NCI-H1105 (cell line): Measurements from ENCODE around the gene RUVBL1.

Source experiments
- DNase-seq: peaks from one replicate; lab custom pipeline; 2025; lab: John Stamatoyannopoulos, UW

The RUVBL1 gene

DNA sequence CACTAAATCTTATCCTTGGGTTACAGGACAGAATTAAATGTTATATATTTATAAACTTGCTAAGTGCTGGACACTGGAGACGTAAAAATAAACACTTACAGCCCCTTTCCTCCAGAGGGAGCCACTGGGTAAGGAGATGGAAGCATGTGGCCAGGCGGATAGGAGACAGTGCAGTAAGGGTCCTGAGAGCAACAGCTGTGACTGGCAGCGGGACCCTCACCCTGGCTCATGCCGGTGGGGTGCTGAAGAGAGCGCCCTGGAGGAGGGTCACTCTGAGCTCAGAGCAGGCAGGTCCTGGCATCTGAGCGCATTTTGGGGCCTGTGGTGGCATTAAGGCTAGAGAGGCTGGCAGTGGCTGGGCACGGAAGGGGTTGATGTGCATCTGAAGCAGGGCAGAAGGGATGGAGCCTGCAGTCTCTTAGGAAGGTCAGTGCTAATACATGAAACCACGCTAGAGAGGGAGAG, 55.4 kb downstream of the RUVBL1 start:
- DNase-seq = peak; percentile 23

- no peak for DNase-seq
These were observed 56.1 kb downstream of the RUVBL1 start for GRCh38 chr3:128067489-128067888.

DNA sequence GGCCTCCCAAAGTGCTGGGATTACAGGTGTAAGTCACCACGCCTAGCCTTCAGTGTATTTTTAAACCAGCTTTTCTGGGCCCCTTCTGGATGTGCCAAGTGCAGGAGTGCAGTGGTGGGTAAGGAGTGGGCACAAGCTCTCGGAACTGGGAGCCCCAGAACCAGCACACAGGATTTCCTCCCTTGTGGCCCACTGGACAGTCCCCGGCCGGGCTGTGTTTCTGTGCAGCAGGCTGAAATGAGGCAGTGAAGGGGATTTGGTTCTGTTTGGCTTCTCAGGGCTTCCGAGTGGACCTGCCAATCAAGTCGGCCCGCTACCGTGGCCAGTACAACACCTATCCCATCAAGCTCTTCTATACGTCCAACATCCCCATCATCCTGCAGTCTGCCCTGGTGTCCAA, 56.9 kb downstream of the RUVBL1 start:
- no peak for DNase-seq

- no peak for DNase-seq
These were observed 57.5 kb downstream of the RUVBL1 start for GRCh38 chr3:128066114-128066513.

DNA sequence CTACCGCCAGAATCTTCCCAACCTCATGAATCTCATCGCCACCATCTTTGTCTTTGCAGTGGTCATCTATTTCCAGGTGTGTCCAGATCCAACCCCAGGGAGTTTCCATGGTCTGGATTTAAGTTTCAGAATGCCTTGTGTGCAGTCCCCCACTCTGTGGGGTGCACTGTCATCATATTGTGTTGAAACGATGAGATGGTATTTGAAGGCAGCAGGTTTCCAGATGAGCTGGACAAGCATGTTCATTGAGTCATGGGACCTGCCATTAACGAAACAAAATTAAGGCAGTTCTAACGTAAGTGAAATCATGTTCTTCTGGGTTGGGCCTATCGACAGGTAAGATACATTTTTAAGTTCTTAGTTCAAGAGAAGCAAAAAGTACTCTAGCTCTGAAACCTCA, 58.6 kb downstream of the RUVBL1 start:
- DNase-seq = no peak

DNA sequence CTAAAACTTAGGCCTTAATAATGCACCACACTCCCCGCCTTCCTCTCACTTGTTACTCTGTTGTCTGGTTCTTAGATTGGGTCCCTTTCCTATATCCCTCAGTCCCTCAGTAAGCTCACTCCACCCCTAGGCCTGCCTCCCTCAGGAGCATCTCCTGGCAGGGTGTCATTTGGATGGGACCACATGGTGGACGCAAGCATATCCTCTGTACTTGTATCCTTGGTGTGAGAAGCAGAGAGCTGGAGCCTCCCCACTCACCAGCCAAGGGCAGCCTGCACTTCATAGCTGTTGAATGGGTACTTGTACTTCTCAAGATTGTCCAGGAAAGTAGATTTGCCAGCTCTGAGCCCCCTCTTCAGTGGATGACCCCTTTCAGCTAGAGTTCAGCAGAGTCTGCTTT, 59.7 kb downstream of the RUVBL1 start:
- no peak for DNase-seq

- DNase-seq = no peak
These were observed 61.4 kb downstream of the RUVBL1 start for GRCh38 chr3:128062033-128062745.

- DNase-seq = no peak
These were observed 62.9 kb downstream of the RUVBL1 start for GRCh38 chr3:128060473-128061381.

DNA sequence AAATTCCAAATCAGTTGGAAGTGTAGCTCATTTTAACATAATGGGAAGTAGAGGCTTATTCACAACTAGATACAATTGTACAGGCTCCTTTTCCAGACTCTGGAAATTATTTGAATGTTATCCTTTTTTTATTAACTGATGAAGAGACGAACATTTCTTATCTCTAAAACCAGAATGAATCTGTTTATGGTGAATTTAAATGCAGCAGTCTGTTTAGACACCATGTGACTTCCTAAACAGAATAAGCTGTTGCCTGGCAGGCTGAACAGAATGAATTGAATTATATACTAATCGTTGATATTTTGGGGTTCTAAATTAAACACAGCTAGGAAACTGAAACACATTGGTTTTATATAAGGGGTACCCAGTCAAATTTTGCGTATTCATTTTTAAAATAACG, 67.4 kb downstream of the RUVBL1 start:
- DNase-seq = no peak

GRCh38 chr3:128054367-128054766, 69.2 kb downstream of the RUVBL1 start:
- no peak for DNase-seq

- no peak for DNase-seq
These were observed 70.0 kb downstream of the RUVBL1 start for GRCh38 chr3:128053614-128054013.

DNA sequence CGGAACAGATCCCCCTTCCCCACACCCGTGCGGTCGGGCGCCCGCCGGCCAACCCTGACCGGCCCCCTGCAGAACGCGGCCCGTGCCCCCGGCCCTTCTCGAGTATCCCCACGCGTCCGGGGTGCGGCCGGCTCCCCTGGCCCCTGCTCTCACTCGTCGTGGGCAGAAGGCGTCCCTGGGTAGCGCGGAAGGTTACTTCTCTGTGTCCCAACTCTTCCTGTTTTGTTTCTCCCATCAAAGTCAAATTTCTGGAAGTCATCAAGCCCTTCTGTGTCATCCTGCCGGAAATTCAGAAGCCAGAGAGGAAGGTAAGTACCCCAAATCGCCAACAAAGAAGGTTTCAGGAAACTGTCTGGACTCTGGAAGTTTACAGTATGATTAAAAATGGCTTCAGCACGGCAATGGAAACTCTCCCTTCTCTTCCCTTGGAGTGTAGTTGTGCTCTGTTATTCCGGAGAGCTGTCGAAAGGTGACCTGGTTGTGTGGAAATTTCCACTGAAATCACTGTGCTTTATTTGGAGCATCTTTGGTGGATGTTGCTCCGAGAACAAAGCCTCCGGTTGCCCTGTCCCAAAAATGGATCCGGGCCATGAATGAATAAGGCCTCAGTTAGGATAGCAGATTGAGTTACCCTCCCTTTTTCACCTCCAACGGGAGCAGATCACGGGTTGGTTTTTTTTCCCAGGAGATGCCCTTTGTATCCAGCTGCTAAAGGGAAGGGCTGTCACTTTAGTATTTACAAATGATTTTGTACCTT, 70.8 kb downstream of the RUVBL1 start:
- DNase-seq = no peak

DNA sequence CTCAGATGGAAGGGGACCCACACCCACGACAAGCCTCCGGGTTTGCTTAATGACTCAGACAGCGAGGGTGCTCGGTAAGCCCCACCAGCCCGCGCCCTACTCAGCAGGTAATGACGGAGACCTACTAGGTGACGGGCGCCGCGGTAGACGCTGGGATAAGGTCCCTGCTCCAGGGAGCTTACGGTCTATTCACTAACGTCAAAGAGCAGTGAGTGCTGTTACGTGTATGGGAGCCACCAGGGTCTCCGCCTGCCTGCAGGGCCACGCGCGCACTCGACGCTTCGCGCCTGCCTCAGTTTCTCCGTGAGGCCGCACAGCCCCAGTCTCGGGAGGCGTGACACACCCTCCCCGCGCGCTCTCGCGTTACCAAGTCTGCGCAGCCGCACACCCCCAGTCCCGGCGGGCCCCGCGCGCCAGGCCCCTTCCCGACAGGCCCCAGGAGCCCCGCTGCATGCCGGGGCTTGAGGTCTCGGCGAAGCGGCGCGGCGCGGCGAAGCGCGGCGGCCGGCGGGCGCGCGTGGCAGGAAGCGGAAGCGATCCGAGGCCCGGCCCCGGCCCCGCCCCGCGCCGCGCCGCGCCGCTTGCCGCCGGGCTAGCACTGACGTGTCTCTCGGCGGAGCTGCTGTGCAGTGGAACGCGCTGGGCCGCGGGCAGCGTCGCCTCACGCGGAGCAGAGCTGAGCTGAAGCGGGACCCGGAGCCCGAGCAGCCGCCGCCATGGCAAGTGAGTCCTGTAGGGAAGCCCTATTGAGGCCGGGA, 71.6 kb downstream of the RUVBL1 start, which contains the start of gene SEC61A1:
Gene SEC61A1, plus strand, starts transcription at position 601 of the 758 bp plus-strand sequence. Its CDS starts 116 bp downstream, at position 717.
- DNase-seq = peak; percentile 95

GRCh38 chr3:128051459-128051836, 72.2 kb downstream of the RUVBL1 start:
- no peak for DNase-seq

GRCh38 chr3:128050597-128050996, 73.0 kb downstream of the RUVBL1 start:
- no peak for DNase-seq

DNA sequence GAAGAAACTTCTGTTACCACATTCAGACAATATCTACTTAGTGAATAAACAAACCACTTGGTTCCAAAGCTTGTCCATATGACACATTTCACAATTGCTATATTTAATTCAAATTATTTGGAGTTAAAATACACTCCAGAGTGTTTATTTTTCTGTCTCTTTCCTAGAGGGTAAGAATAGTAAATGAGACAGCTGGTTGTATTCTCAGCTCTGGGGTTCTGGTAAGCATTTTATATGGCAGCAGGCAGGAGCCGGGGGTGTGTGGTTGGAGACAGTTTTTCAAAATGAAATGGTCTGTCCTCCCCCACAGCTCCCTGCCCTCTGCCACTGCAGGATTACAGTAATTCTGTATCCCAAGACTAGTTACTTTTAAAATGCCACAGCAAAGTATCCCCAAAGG, 82.3 kb downstream of the RUVBL1 start:
- DNase-seq = no peak

GRCh38 chr3:128040660-128041059, 83.0 kb downstream of the RUVBL1 start:
- no peak for DNase-seq

- DNase-seq = no peak
These were observed 83.6 kb downstream of the RUVBL1 start for GRCh38 chr3:128040041-128040440.

DNA sequence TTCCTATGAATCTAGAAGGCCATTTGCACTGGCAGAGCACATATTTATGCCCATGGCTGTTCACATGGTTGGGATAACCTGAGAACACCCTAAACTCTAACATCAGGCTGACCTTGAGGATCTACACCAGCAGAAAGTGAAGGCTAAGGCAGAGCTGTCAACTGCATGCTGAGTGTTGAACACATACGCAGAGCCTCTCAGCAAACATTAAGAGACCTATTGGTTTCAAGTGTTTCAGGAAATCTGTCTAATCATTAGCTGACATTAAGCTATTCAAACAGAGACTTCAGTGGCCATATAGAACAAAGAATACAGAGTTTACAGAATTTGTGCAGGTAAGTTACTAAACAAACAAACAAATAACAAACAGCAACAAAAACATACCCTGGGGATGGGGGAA, 87.5 kb downstream of the RUVBL1 start:
- no peak for DNase-seq

DNA sequence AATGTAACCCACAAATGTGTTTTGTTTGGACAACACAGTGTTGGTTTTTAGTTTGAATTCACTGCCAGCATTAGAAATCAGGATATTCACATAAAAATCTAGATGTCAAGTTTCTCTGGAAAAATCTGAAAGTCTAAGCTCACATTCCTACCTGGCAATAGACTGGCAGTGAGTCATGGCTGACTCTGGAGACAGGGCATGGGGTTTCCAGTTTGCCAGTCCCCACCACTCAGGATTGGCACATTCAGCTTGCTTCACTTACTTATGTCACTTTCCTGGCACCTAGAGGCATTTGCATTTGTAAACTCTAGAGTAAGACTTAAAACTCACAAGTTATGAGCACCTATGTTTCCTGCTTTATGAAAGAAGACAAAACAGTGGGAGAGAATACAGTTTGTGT, 90.5 kb downstream of the RUVBL1 start:
- no peak for DNase-seq
